Measurements from ENCODE around the gene STK38. TPM values are rescaled to one million over a fixed set of nuclear protein-coding genes. Genes with fewer than 3 reads are reported as not detected.

STK38 gene
- total RNA-seq, 1 experiment from 2014 or later, result 16.4 TPM

Small RNA genes within 50 kb of the gene (small RNA-seq; reads per million reads assigned to genes)
- 0 to 0.06 reads per million in 2 experiments for gene RN7SL502P

Other genes starting within 250 kb of the STK38 start
- gene BNIP5, start 210.6 kb downstream of the STK38 start, total RNA-seq (2014; rRNA removed; shearing (Covaris generic)), result not detected in 2 replicates
- 0.52 and 0.63 TPM in 2 replicates for gene ETV7, start 159.8 kb downstream of the STK38 start, total RNA-seq (2014; rRNA removed; shearing (Covaris generic))
- gene PXT1, start 104.6 kb downstream of the STK38 start, total RNA-seq (2014; rRNA removed; shearing (Covaris generic)), result not detected in 2 replicates
- 67.0 and 68.7 TPM in 2 replicates for gene KCTD20, start 104.5 kb downstream of the STK38 start, total RNA-seq (2014; rRNA removed; shearing (Covaris generic))
- gene SRSF3, start 46.9 kb upstream of the STK38 start, total RNA-seq (2014; rRNA removed; shearing (Covaris generic)), result 217 and 262 TPM in 2 replicates
- 170 and 205 TPM in 2 replicates for gene CDKN1A, start 131.2 kb upstream of the STK38 start, total RNA-seq (2014; rRNA removed; shearing (Covaris generic))
- not detected in 2 replicates for gene RAB44, start 150.3 kb upstream of the STK38 start, total RNA-seq (2014; rRNA removed; shearing (Covaris generic))